IMR-90 (cell line): ENCODE measurements around the gene PKP4. TPM values are rescaled to one million over a fixed set of nuclear protein-coding genes. Genes with fewer than 3 reads are reported as not detected.

Source experiments
- ATAC-seq: fragments of 200-7000 bp; cut with Tn5 transposase; 2 replicates; pipeline ENCODE4 v1.9.1; 2020; ENCODE audit warnings: low read depth, mild to moderate bottlenecking, moderate library complexity
- BruUV-seq: library from RNA; stranded (reverse); fragments of 400-500 nt; replicated peaks from 2 replicates; lab custom pipeline; 2021; lab: Mats Ljungman, UMichigan
- CTCF ChIA-PET: fragments of 300-600 bp; formaldehyde crosslinking; extraction: SDS; loops from one replicate; lab custom pipeline; 2021; ENCODE audit warnings: antibody characterized with exemption; lab: Yijun Ruan, JAX
- POLR2A ChIA-PET: fragments of 300-600 bp; sonication (Branson Sonifier 250); formaldehyde crosslinking; loops from one replicate; lab custom pipeline; 2022; ENCODE audit warnings: antibody characterized with exemption; ENCODE audit not compliant: unreplicated experiment; lab: Charles Lee
- DNase-seq: peaks from one replicate; pipeline ENCODE4 v3.0.0; 2013
- H2AFZ ChIP-seq: replicated peaks from 2 replicates; pipeline ENCODE3; 2013; ENCODE audit warnings: low read length, mild to moderate bottlenecking; ENCODE audit not compliant: poor library complexity
- H2AK5ac ChIP-seq: 2 replicates; pipeline ENCODE4 v1.6.1; 2013; ENCODE audit warnings: low read depth, low read length, inconsistent platforms
- H2AK9ac ChIP-seq: replicated peaks from 2 replicates; pipeline ENCODE3; 2013; ENCODE audit warnings: mild to moderate bottlenecking, low read depth, low read length, moderate library complexity; ENCODE audit not compliant: poor library complexity
- H2BK120ac ChIP-seq: 2 replicates; pipeline ENCODE4 v1.6.1; 2013; ENCODE audit warnings: low read depth, low read length, inconsistent platforms
- H2BK15ac ChIP-seq: 3 replicates; pipeline ENCODE4 v1.6.1; 2013; ENCODE audit warnings: low read depth, low read length, inconsistent platforms
- H2BK20ac ChIP-seq: 2 replicates; pipeline ENCODE4 v1.6.1; 2013; ENCODE audit warnings: low read depth, mild to moderate bottlenecking, inconsistent platforms, low read length, moderate library complexity
- H2BK5ac ChIP-seq: 2 replicates; pipeline ENCODE4 v1.6.1; 2013; ENCODE audit warnings: mild to moderate bottlenecking, low read depth, low read length, inconsistent platforms; ENCODE audit not compliant: poor library complexity, severe bottlenecking
- H3K14ac ChIP-seq: replicated peaks from 2 replicates; pipeline ENCODE4 v1.6.1; 2013; ENCODE audit warnings: low read depth, low read length, inconsistent platforms
- H3K18ac ChIP-seq: 2 replicates; pipeline ENCODE4 v1.6.1; 2013; ENCODE audit warnings: low read depth, low read length, control low read depth
- H3K23ac ChIP-seq: 2 replicates; pipeline ENCODE4 v1.6.1; 2013; ENCODE audit warnings: low read depth, low read length, inconsistent platforms
- H3K27ac ChIP-seq: 2 replicates; pipeline ENCODE4 v1.5.1; 2013; ENCODE audit warnings: mild to moderate bottlenecking, control low read depth, low read length; ENCODE audit not compliant: insufficient read depth
- H3K27me3 ChIP-seq: 2 replicates; pipeline ENCODE4 v1.6.1; 2013; ENCODE audit warnings: low read length; ENCODE audit not compliant: control insufficient read depth, insufficient read depth
- H3K36me3 ChIP-seq: 2 replicates; pipeline ENCODE4 v1.6.1; 2013; ENCODE audit warnings: low read length, mixed read lengths; ENCODE audit not compliant: control insufficient read depth, insufficient read depth
- H3K4ac ChIP-seq: 2 replicates; pipeline ENCODE4 v1.6.1; 2013; ENCODE audit warnings: low read depth, low read length, inconsistent platforms
- H3K4me1 ChIP-seq: 2 replicates; pipeline ENCODE4 v1.6.1; 2013; ENCODE audit warnings: low read length, mixed read lengths; ENCODE audit not compliant: control insufficient read depth, insufficient read depth
- H3K4me2 ChIP-seq: 2 replicates; pipeline ENCODE4 v1.6.1; 2013; ENCODE audit warnings: low read depth, mild to moderate bottlenecking, control low read depth, low read length, moderate library complexity
- H3K4me3 ChIP-seq: 2 replicates; pipeline ENCODE4 v1.5.1; 2013; ENCODE audit warnings: low read depth, mild to moderate bottlenecking, control low read depth, low read length, moderate library complexity; ENCODE audit not compliant: insufficient read depth
- H3K56ac ChIP-seq: 2 replicates; pipeline ENCODE4 v1.6.1; 2013; ENCODE audit warnings: low read length, inconsistent platforms; ENCODE audit not compliant: insufficient read depth; ENCODE audit errors: extremely low read depth
- H3K79me1 ChIP-seq, 2 experiments: 2 replicates each; pipeline ENCODE4 v1.6.1; 2013; ENCODE audit warnings: low read length in 2 of 2, inconsistent platforms in 1 of 2, low read depth in 1 of 2
- H3K9ac ChIP-seq: 2 replicates; pipeline ENCODE4 v1.6.1; 2013; ENCODE audit warnings: low read depth, low read length, control low read depth
- H3K9me1 ChIP-seq: 2 replicates; pipeline ENCODE4 v1.6.1; 2013; ENCODE audit warnings: low read length, inconsistent platforms; ENCODE audit not compliant: insufficient read depth
- H3K9me3 ChIP-seq: 2 replicates; pipeline ENCODE4 v1.6.1; 2013; ENCODE audit warnings: low read length; ENCODE audit not compliant: control insufficient read depth, insufficient read depth
- H4K20me1 ChIP-seq: 2 replicates; pipeline ENCODE4 v1.6.1; 2013; ENCODE audit warnings: low read length, inconsistent platforms; ENCODE audit not compliant: insufficient read depth
- H4K5ac ChIP-seq: 2 replicates; pipeline ENCODE4 v1.6.1; 2013; ENCODE audit warnings: mild to moderate bottlenecking, low read depth, low read length, control low read depth
- H4K8ac ChIP-seq, 2 experiments: 2 replicates each; pipeline ENCODE4 v1.6.1; 2013; ENCODE audit warnings: low read depth in 2 of 2, low read length in 2 of 2, control low read depth in 1 of 2, inconsistent platforms in 1 of 2
- H4K91ac ChIP-seq: 2 replicates; pipeline ENCODE4 v1.6.1; 2013; ENCODE audit warnings: low read depth, low read length, inconsistent platforms; ENCODE audit not compliant: insufficient read depth
- BHLHE40 ChIP-seq: fragments of 150-350 bp; IDR thresholded peaks from 2 replicates; pipeline ENCODE4 v1.6.1; 2016; ENCODE audit warnings: mild to moderate bottlenecking, low read depth, low read length
- CEBPB ChIP-seq: IDR thresholded peaks from 2 replicates; pipeline ENCODE4 v1.6.1; 2012; ENCODE audit warnings: low read depth, low read length, improper control_type of control experiment
- CHD1 ChIP-seq: IDR thresholded peaks from 2 replicates; pipeline ENCODE4 v1.6.1; 2012; ENCODE audit warnings: low read depth, low read length, improper control_type of control experiment
- CTCF ChIP-seq: conservative IDR thresholded peaks from 2 replicates; pipeline ENCODE4 v1.5.1; 2012; ENCODE audit warnings: mild to moderate bottlenecking, low read depth, low read length, improper control_type of control experiment
- ELK1 ChIP-seq: fragments of 150-350 bp; IDR thresholded peaks from 2 replicates; pipeline ENCODE4 v1.6.1; 2016; ENCODE audit warnings: low read depth, mild to moderate bottlenecking, low read length, moderate library complexity, borderline replicate concordance
- FOS ChIP-seq: fragments of 150-350 bp; IDR thresholded peaks from 2 replicates; pipeline ENCODE4 v1.6.1; 2016; ENCODE audit warnings: low read depth, low read length
- MAFK ChIP-seq: IDR thresholded peaks from 2 replicates; pipeline ENCODE4 v1.6.1; 2012; ENCODE audit warnings: low read depth, low read length, improper control_type of control experiment
- MAZ ChIP-seq: IDR thresholded peaks from 2 replicates; pipeline ENCODE4 v1.6.1; 2012; ENCODE audit warnings: low read depth, mild to moderate bottlenecking, low read length, improper control_type of control experiment, moderate library complexity, borderline replicate concordance
- MXI1 ChIP-seq: IDR thresholded peaks from 2 replicates; pipeline ENCODE4 v1.6.1; 2012; ENCODE audit warnings: low read depth, mild to moderate bottlenecking, low read length, moderate library complexity, borderline replicate concordance
- NFE2L2 ChIP-seq: fragments of 150-350 bp; IDR thresholded peaks from 2 replicates; pipeline ENCODE4 v1.6.1; 2016; ENCODE audit warnings: low read depth, mild to moderate bottlenecking, low read length
- POLR2A ChIP-seq: IDR thresholded peaks from 2 replicates; pipeline ENCODE4 v1.6.1; 2012; ENCODE audit warnings: mild to moderate bottlenecking, low read depth, low read length
- RAD21 ChIP-seq: IDR thresholded peaks from 2 replicates; pipeline ENCODE4 v1.6.1; 2012; ENCODE audit warnings: low read length, improper control_type of control experiment
- RCOR1 ChIP-seq: IDR thresholded peaks from 2 replicates; pipeline ENCODE4 v1.6.1; 2012; ENCODE audit warnings: mild to moderate bottlenecking, low read length, improper control_type of control experiment; ENCODE audit not compliant: insufficient replicate concordance
- RFX5 ChIP-seq: IDR thresholded peaks from 2 replicates; pipeline ENCODE4 v1.8.0; 2012; ENCODE audit warnings: low read depth, mild to moderate bottlenecking, low read length, moderate library complexity
- SMC3 ChIP-seq: fragments of 150-350 bp; IDR thresholded peaks from 2 replicates; pipeline ENCODE4 v1.6.1; 2016; ENCODE audit warnings: low read depth, mild to moderate bottlenecking, antibody characterized with exemption, low read length, moderate library complexity
- USF2 ChIP-seq: fragments of 150-350 bp; IDR thresholded peaks from 2 replicates; pipeline ENCODE4 v1.6.1; 2017; ENCODE audit warnings: mild to moderate bottlenecking, antibody characterized with exemption, low read length, low read depth
- WGBS, 2 experiments: methylation state at CpG; one replicate each; pipeline versions ENCODE4 v1.1.5 to v1.1.7; 2013; ENCODE audit warnings: missing lambda C conversion rate in 2 of 2; ENCODE audit not compliant: insufficient read length in 1 of 2; ENCODE audit errors: extremely low coverage in 2 of 2; 5-methylcytosine and 5-hydroxymethylcytosine counted together
- dilution Hi-C: fragments of 300-500 bp; cut with HindIII; formaldehyde crosslinking; loops from one replicate; pipeline ENCODE4 v1.14.3; 2018; ENCODE audit warnings: low sequenced_read_pairs; ENCODE audit not compliant: unreplicated experiment
- in situ Hi-C: fragments of 300-500 bp; cut with MboI; formaldehyde crosslinking; loops from 3 replicates; pipeline ENCODE4 v1.14.3; 2019; ENCODE audit warnings: low sequenced_read_pairs, inconsistent platforms, mixed read lengths
- intact Hi-C: fragments of 100-400 bp; cut with micrococcal nuclease; formaldehyde crosslinking; loops from 2 replicates; pipeline ENCODE4 v1.10.0; 2022
- polyA plus RNA-seq, 3 experiments: library from polyadenylated mRNA; depleted of rRNA; stranded (reverse); fragments of >200 nt; gene quantifications; 2 replicates each; pipeline ENCODE4 v1.2.3, GENCODE V29; 2012; ENCODE audit warnings: low replicate concordance in 1 of 3
- total RNA-seq: library from RNA; depleted of rRNA; stranded (reverse); fragments of >200 nt; gene quantifications from 2 replicates; pipeline ENCODE4 v1.2.3, GENCODE V29; 2012

The PKP4 gene
- total and polyA plus RNA-seq, 2 of the 4 experiments (the other 2 are of a cell fraction): 20.1 to 37.8 TPM

GRCh38 chr2:158664987-158665386 is 208.2 kb downstream of the PKP4 start:
- Histone ChIP-seq H4K91ac (no peak overlapping the region), H3K4ac (peak overlapping the region; percentile 32; the same call in 1 of the 2 replicates), H4K5ac (no peak overlapping the region), H4K8ac (peak overlapping the region in 1 of 2 experiments; percentile 44; a peak in 1 of 4 replicates), H3K23ac (no peak overlapping the region), H2BK5ac (peak overlapping the region; percentile 41), H3K9ac (no peak overlapping the region), H3K56ac (no peak overlapping the region), H3K9me1 (peaks cover 9% of the 10 kb centered on the region), H4K20me1 (no peaks in the 10 kb centered on the region), H3K27ac (no peak overlapping the region), H3K27me3 (no peaks in the 10 kb centered on the region), H3K18ac (no peak overlapping the region), H3K4me2 (peak overlapping the region; percentile 68; the same call in 1 of the 2 replicates), H2BK120ac (peak overlapping the region; percentile 20; the same call in 1 of the 2 replicates), H2BK15ac (no peak overlapping the region), H2AFZ (no peak overlapping the region), H2AK9ac (no peak overlapping the region), H3K14ac (no peak overlapping the region), H3K79me1 (no peaks in the 10 kb centered on the region; a peak in 1 of 4 replicates), H3K4me3 (no peak overlapping the region), H2AK5ac (no peak overlapping the region), H3K4me1 (peaks cover 10% of the 10 kb centered on the region), H3K9me3 (no peaks in the 10 kb centered on the region), H2BK20ac (no peak overlapping the region), H3K36me3 (peaks cover 18% of the 10 kb centered on the region)
- TF ChIP-seq CTCF (no peak), USF2 (no peak), NFE2L2 (no peak), ELK1 (no peak), RAD21 (no peak), CHD1 (no peak), MAFK (no peak), RFX5 (no peak), SMC3 (no peak), POLR2A (no peak), FOS (no peak), CEBPB (no peak), MAZ (no peak), RCOR1 (no peak), BHLHE40 (no peak), MXI1 (no peak)
- no TSS peak for BruUV-seq
- ATAC-seq: peak; percentile 56
- dilution Hi-C loops: no loop called here
- no CpG with 5 or more reads among the region's 3 CpGs for WGBS, 2 experiments
- intact Hi-C loops: loop anchor here (2.0 kb wide), 1 partner anchor 206 kb away; no protein-coding TSS in a partner anchor
- ChIA-PET POLR2A (no interaction called here), CTCF (interaction anchor here (0.8 kb wide), 1 partner anchor 17 kb away, joined by 3 read pairs; no protein-coding TSS in a partner anchor)
- peak; percentile 64 for DNase-seq
- in situ Hi-C loops: no loop called here
